Stimulated activated effector memory CD8-positive, alpha-beta T cell treated with anti-CD3 and anti-CD28 coated beads, Interleukin-12 subunit alpha, Interleukin-12 subunit beta, amount 100 ng/mL, for 72 hours (primary cell): ENCODE measurements around the gene EFNA4.

Experiments used
- ATAC-seq: fragments of 150-1000 bp; cut with Tn5 transposase; 2 replicates; pipeline ENCODE4 v1.10.0; 2021
- DNase-seq, 2 donors: peaks; one replicate each; pipeline ENCODE4 v3.0.0; 2021 to 2022; ENCODE audit warnings: low spot score in 2 of 2
- H3K27ac Mint-ChIP-seq: one replicate; pipeline ENCODE4 v1.8.0; 2022; ENCODE audit warnings: mild to moderate bottlenecking, mixed read lengths
- H3K36me3 Mint-ChIP-seq: one replicate; pipeline ENCODE4 v1.8.0; 2022; ENCODE audit warnings: mild to moderate bottlenecking, mixed read lengths
- H3K4me1 Mint-ChIP-seq: one replicate; pipeline ENCODE4 v1.8.0; 2022; ENCODE audit warnings: mixed read lengths
- H3K4me3 Mint-ChIP-seq: one replicate; pipeline ENCODE4 v1.8.0; 2022; ENCODE audit warnings: mild to moderate bottlenecking, mixed read lengths
- H3K9me3 Mint-ChIP-seq: one replicate; pipeline ENCODE4 v1.8.0; 2022; ENCODE audit warnings: mixed read lengths

Gene EFNA4

GRCh38 chr1:155083052-155083541, 19.6 kb downstream of the EFNA4 start:
- no peaks in the 10 kb centered on the region for H3K9me3 Mint-ChIP-seq
- H3K36me3 Mint-ChIP-seq, result peaks cover 21% of the 10 kb centered on the region
- peak overlapping the region; percentile 77 for H3K4me3 Mint-ChIP-seq
- H3K27ac Mint-ChIP-seq, result no peak overlapping the region
- no peak for ATAC-seq
- no peak for DNase-seq
- H3K4me1 Mint-ChIP-seq, result peaks cover 60% of the 10 kb centered on the region

GRCh38 chr1:155083865-155084721, 20.6 kb downstream of the EFNA4 start:
- H3K9me3 Mint-ChIP-seq, result no peaks in the 10 kb centered on the region
- ATAC-seq (no peak), DNase-seq (peak in 1 of 2 donors; percentile 70)
- peak overlapping the region; percentile 95 for H3K4me3 Mint-ChIP-seq
- H3K36me3 Mint-ChIP-seq, result peaks cover 21% of the 10 kb centered on the region
- H3K4me1 Mint-ChIP-seq, result peaks cover 59% of the 10 kb centered on the region
- peak overlapping the region; percentile 91 for H3K27ac Mint-ChIP-seq

- DNase-seq (peak; percentile 92 to 96), ATAC-seq (peak; percentile 89)
- Mint-ChIP-seq H3K9me3 (no peaks in the 10 kb centered on the region), H3K27ac (peak overlapping the region; percentile 91), H3K4me1 (peaks cover 51% of the 10 kb centered on the region), H3K4me3 (peak overlapping the region; percentile 95), H3K36me3 (peaks cover 14% of the 10 kb centered on the region)
These were observed 21.4 kb downstream of the EFNA4 start for GRCh38 chr1:155084722-155085503.

- no peaks in the 10 kb centered on the region for H3K9me3 Mint-ChIP-seq
- H3K4me1 Mint-ChIP-seq, result peaks cover 48% of the 10 kb centered on the region
- peaks cover 14% of the 10 kb centered on the region for H3K36me3 Mint-ChIP-seq
- DNase-seq (peak; percentile 51 to 79), ATAC-seq (peak; percentile 64)
- H3K4me3 Mint-ChIP-seq, result peak overlapping the region; percentile 95
- peak overlapping the region; percentile 91 for H3K27ac Mint-ChIP-seq
These were observed 22.1 kb downstream of the EFNA4 start for GRCh38 chr1:155085504-155086127.

GRCh38 chr1:155086128-155086741, 22.7 kb downstream of the EFNA4 start:
- H3K4me3 Mint-ChIP-seq, result peak overlapping the region; percentile 95
- H3K36me3 Mint-ChIP-seq, result peaks cover 14% of the 10 kb centered on the region
- peak overlapping the region; percentile 91 for H3K27ac Mint-ChIP-seq
- ATAC-seq (peak; percentile 29), DNase-seq (peak; percentile 88 to 95)
- peaks cover 49% of the 10 kb centered on the region for H3K4me1 Mint-ChIP-seq
- no peaks in the 10 kb centered on the region for H3K9me3 Mint-ChIP-seq

GRCh38 chr1:155086856-155087535, 23.5 kb downstream of the EFNA4 start:
- no peak overlapping the region for H3K27ac Mint-ChIP-seq
- no peak for ATAC-seq
- H3K4me1 Mint-ChIP-seq, result peaks cover 47% of the 10 kb centered on the region
- peak overlapping the region; percentile 95 for H3K4me3 Mint-ChIP-seq
- peaks cover 14% of the 10 kb centered on the region for H3K36me3 Mint-ChIP-seq
- DNase-seq, result no peak
- H3K9me3 Mint-ChIP-seq, result no peaks in the 10 kb centered on the region

GRCh38 chr1:155091071-155092051, 27.8 kb downstream of the EFNA4 start:
- no peaks in the 10 kb centered on the region for H3K9me3 Mint-ChIP-seq
- no peaks in the 10 kb centered on the region for H3K36me3 Mint-ChIP-seq
- H3K4me3 Mint-ChIP-seq, result no peak overlapping the region
- H3K4me1 Mint-ChIP-seq, result peaks cover 9% of the 10 kb centered on the region
- ATAC-seq (peak; percentile 74), DNase-seq (peak; percentile 86 to 91)
- H3K27ac Mint-ChIP-seq, result no peak overlapping the region

- ATAC-seq, result peak; percentile 29
- no peaks in the 10 kb centered on the region for H3K9me3 Mint-ChIP-seq
These were observed 28.6 kb downstream of the EFNA4 start for GRCh38 chr1:155092131-155092530.

GRCh38 chr1:155092641-155093040, 29.1 kb downstream of the EFNA4 start:
- no peaks in the 10 kb centered on the region for H3K36me3 Mint-ChIP-seq
- DNase-seq, result no peak
- no peaks in the 10 kb centered on the region for H3K9me3 Mint-ChIP-seq
- peak overlapping the region; percentile 50 for H3K27ac Mint-ChIP-seq
- peaks cover 8% of the 10 kb centered on the region for H3K4me1 Mint-ChIP-seq
- H3K4me3 Mint-ChIP-seq, result no peak overlapping the region
- no peak for ATAC-seq

More at GRCh38 chr1:155092131-155092530, 28.6 kb downstream of the EFNA4 start:
- Mint-ChIP-seq H3K4me1 (peaks cover 8% of the 10 kb centered on the region), H3K27ac (no peak overlapping the region), H3K36me3 (no peaks in the 10 kb centered on the region), H3K4me3 (no peak overlapping the region)
- no peak for DNase-seq

- H3K4me3 Mint-ChIP-seq, result no peak overlapping the region
- peaks cover 8% of the 10 kb centered on the region for H3K4me1 Mint-ChIP-seq
- H3K36me3 Mint-ChIP-seq, result no peaks in the 10 kb centered on the region
- DNase-seq, result no peak
- no peaks in the 10 kb centered on the region for H3K9me3 Mint-ChIP-seq
- peak; percentile 27 for ATAC-seq
- H3K27ac Mint-ChIP-seq, result peak overlapping the region; percentile 50
These were observed 30.5 kb downstream of the EFNA4 start for GRCh38 chr1:155093911-155094621.

- Mint-ChIP-seq H3K36me3 (no peaks in the 10 kb centered on the region), H3K9me3 (no peaks in the 10 kb centered on the region), H3K4me3 (no peak overlapping the region), H3K27ac (no peak overlapping the region), H3K4me1 (peaks cover 8% of the 10 kb centered on the region)
- peak; percentile 20 for ATAC-seq
- no peak for DNase-seq
These were observed 31.0 kb downstream of the EFNA4 start for GRCh38 chr1:155094622-155094948.

GRCh38 chr1:155099331-155099730, 35.8 kb downstream of the EFNA4 start:
- H3K36me3 Mint-ChIP-seq, result no peaks in the 10 kb centered on the region
- ATAC-seq (no peak), DNase-seq (no peak)
- H3K4me1 Mint-ChIP-seq, result no peaks in the 10 kb centered on the region
- H3K4me3 Mint-ChIP-seq, result no peak overlapping the region
- no peaks in the 10 kb centered on the region for H3K9me3 Mint-ChIP-seq
- H3K27ac Mint-ChIP-seq, result no peak overlapping the region

- H3K36me3 Mint-ChIP-seq, result no peaks in the 10 kb centered on the region
- no peak overlapping the region for H3K27ac Mint-ChIP-seq
- DNase-seq (no peak), ATAC-seq (no peak)
- no peak overlapping the region for H3K4me3 Mint-ChIP-seq
- H3K4me1 Mint-ChIP-seq, result no peaks in the 10 kb centered on the region
- no peaks in the 10 kb centered on the region for H3K9me3 Mint-ChIP-seq
These were observed 39.8 kb downstream of the EFNA4 start for GRCh38 chr1:155103325-155103724.
